ENCODE data around the gene HORMAD2.

HORMAD2 gene

DNA sequence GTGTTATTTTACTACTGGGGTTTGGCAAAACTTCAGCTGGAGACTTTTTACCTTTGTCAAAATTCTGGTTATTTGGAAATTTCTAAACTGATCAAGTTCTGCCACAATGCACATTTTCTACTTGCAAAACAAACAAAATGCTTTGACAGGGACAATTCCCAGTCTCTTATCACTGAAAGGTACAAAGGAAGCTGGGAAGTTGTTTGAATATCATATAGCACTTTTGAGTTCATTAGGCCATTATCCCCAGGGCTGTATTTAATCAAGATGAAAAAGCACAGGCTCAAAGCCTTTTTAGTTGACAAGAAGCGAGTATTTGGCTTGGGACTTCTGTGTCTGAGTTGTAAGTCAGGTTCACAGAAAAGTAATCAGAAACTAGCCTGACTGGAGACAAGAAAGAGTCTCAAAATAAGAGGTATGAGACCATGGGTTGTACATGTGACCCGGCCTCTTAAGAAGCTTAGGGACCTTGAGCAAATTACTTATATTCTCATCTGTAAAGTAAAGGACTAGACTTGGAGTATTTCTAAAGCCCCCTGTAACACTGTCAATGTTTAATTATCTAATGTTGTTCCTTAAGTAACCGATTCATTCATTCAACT is 2.9 kb upstream of the HORMAD2 start:
- H3K36me3 ChIP-seq (ENCODE audit: control insufficient read depth in 2 of 2, insufficient read depth in 1 of 2, low read length in 2 of 2): no peaks in the 10 kb centered on the region
- H3K4me1 ChIP-seq (ENCODE audit: control insufficient read depth, insufficient read depth, low read length): peaks cover 6% of the 10 kb centered on the region
- H3K27ac ChIP-seq (ENCODE audit: extremely low read depth, low read depth, low read length): no peak overlapping the region
- no peak overlapping the region for H3K4me3 ChIP-seq (ENCODE audit: low read depth, low read length)
- H3K9me3 ChIP-seq (ENCODE audit: control insufficient read depth, insufficient read depth, low read depth, low read length): no peaks in the 10 kb centered on the region
- ChIA-PET CTCF (interaction anchor here (0.6 to 3.7 kb wide), 3 partner anchors 10 to 354 kb away, joined by 3 to 33 read pairs (median 3); no protein-coding TSS in a partner anchor), POLR2A (interaction anchor here (0.8 kb wide), 1 partner anchor 9 kb away, joined by 3 read pairs; no protein-coding TSS in a partner anchor)
- no peak for TF ChIP-seq BCL6B (tag by site-specific recombination; IDR thresholded peaks at IDR 0.05)
- TF ChIP-seq, protein P1, sequence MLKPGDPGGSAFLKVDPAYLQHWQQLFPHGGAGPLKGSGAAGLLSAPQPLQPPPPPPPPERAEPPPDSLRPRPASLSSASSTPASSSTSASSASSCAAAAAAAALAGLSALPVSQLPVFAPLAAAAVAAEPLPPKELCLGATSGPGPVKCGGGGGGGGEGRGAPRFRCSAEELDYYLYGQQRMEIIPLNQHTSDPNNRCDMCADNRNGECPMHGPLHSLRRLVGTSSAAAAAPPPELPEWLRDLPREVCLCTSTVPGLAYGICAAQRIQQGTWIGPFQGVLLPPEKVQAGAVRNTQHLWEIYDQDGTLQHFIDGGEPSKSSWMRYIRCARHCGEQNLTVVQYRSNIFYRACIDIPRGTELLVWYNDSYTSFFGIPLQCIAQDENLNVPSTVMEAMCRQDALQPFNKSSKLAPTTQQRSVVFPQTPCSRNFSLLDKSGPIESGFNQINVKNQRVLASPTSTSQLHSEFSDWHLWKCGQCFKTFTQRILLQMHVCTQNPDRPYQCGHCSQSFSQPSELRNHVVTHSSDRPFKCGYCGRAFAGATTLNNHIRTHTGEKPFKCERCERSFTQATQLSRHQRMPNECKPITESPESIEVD (tag by site-specific recombination; IDR thresholded peaks at IDR 0.05): peak; percentile 43
- no peak for TF ChIP-seq ZFP3 (tag by site-specific recombination; IDR thresholded peaks at IDR 0.05; ENCODE audit: low read depth)
- peak; percentile 42; the same call in 1 of the 2 replicates for TF ChIP-seq ZBTB48 (tag by site-specific recombination; IDR thresholded peaks at IDR 0.05)

DNA sequence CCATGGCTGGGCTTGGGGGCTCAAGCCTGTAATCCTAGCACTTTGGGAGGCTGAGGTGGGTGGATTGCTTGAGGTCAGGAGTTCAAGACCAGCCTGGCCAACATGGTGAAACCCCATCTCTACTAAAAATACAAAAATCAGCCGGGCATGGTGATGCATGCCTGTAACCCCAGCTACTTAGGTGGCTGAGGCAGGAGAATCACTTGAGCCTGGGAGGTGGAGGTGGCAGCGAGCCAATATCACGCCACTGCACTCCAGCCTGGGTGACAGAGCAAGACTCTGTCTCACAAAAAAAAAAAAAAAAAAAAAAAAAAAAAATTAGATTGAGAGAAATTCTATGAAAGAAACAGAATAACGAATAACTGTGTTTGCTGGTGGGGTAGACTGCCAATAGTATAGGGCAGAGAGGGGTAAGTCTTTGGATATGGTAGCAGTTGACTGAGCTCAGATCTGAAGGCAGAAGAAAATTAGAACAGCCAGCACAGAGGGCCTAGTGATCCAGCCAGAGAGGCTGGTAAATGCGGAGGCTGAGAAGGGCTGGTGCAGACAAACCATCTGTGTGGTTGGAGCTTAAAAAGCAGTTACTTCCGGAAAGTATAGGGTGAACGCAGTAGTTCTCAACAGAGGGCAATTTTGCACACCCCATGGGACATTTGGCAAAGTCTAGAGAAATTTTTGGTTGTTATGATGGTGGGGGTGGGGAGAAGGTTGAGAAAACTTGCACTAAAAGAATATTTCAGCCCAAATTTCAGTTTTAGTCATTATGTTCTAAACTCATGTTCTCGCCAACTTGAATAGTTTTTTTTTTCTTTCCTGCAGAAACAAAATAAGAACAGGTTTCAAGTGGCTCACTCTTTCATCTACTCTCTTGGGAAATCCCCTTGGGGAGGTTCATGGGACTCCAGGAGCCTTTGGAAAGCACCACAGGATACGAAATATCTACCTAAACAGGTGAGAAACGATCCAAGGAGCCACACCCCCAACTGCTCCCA is 1.6 kb upstream of the HORMAD2 start:
- Histone ChIP-seq H3K36me3 (ENCODE audit: control insufficient read depth in 2 of 2, insufficient read depth in 1 of 2, low read length in 2 of 2) (no peaks in the 10 kb centered on the region), H3K27ac (ENCODE audit: extremely low read depth, low read depth, low read length) (no peak overlapping the region), H3K9me3 (ENCODE audit: control insufficient read depth, insufficient read depth, low read depth, low read length) (no peaks in the 10 kb centered on the region), H3K4me3 (ENCODE audit: low read depth, low read length) (no peak overlapping the region), H3K4me1 (ENCODE audit: control insufficient read depth, insufficient read depth, low read length) (peaks cover 6% of the 10 kb centered on the region)
- ChIA-PET CTCF (interaction anchor here (0.7 to 1.6 kb wide), 4 partner anchors 10 to 582 kb away, joined by 3 to 4 read pairs (median 3); no protein-coding TSS in a partner anchor), POLR2A (no interaction called here)
- TF ChIP-seq, protein P2, sequence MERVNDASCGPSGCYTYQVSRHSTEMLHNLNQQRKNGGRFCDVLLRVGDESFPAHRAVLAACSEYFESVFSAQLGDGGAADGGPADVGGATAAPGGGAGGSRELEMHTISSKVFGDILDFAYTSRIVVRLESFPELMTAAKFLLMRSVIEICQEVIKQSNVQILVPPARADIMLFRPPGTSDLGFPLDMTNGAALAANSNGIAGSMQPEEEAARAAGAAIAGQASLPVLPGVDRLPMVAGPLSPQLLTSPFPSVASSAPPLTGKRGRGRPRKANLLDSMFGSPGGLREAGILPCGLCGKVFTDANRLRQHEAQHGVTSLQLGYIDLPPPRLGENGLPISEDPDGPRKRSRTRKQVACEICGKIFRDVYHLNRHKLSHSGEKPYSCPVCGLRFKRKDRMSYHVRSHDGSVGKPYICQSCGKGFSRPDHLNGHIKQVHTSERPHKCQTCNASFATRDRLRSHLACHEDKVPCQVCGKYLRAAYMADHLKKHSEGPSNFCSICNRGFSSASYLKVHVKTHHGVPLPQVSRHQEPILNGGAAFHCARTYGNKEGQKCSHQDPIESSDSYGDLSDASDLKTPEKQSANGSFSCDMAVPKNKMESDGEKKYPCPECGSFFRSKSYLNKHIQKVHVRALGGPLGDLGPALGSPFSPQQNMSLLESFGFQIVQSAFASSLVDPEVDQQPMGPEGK (tag by site-specific recombination; IDR thresholded peaks at IDR 0.05): no peak
- TF ChIP-seq GLI4 (tag by site-specific recombination; IDR thresholded peaks at IDR 0.05) (no peak), ZNF239 (tag by site-specific recombination; IDR thresholded peaks at IDR 0.05) (no peak), ZNF248 (tag by site-specific recombination; IDR thresholded peaks at IDR 0.05) (no peak), OSR2 (tag by site-specific recombination; IDR thresholded peaks at IDR 0.05) (peak; percentile 69), ZNF155 (tag by site-specific recombination; IDR thresholded peaks at IDR 0.05) (no peak), ZNF23 (tag by site-specific recombination; IDR thresholded peaks at IDR 0.05; ENCODE audit: borderline replicate concordance) (no peak), ZNF133 (tag by site-specific recombination; IDR thresholded peaks at IDR 0.05) (no peak), ZNF394 (tag by site-specific recombination; IDR thresholded peaks at IDR 0.05; ENCODE audit: borderline replicate concordance) (no peak), GLIS1 (tag by site-specific recombination; IDR thresholded peaks at IDR 0.05) (0 out of 2 replicates have a peak, but pooled peaks have one; percentile 5)
- TF ChIP-seq, protein P3, sequence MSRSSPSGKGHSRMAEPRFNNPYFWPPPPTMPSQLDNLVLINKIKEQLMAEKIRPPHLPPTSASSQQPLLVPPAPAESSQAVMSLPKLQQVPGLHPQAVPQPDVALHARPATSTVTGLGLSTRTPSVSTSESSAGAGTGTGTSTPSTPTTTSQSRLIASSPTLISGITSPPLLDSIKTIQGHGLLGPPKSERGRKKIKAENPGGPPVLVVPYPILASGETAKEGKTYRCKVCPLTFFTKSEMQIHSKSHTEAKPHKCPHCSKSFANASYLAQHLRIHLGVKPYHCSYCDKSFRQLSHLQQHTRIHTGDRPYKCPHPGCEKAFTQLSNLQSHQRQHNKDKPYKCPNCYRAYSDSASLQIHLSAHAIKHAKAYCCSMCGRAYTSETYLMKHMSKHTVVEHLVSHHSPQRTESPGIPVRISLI (tag by site-specific recombination; IDR thresholded peaks at IDR 0.05): peak; percentile 91
